ENCODE results near the gene ATAD3C.
A peak's percentile ranks its signal among the peaks of the same experiment; 100 is the strongest.
"Not testable (repeated sequence)": the region's sequence is repeated elsewhere in the genome, so short reads cannot be mapped to it uniquely, and the experiment has no call there.

ATAD3C gene

DNA sequence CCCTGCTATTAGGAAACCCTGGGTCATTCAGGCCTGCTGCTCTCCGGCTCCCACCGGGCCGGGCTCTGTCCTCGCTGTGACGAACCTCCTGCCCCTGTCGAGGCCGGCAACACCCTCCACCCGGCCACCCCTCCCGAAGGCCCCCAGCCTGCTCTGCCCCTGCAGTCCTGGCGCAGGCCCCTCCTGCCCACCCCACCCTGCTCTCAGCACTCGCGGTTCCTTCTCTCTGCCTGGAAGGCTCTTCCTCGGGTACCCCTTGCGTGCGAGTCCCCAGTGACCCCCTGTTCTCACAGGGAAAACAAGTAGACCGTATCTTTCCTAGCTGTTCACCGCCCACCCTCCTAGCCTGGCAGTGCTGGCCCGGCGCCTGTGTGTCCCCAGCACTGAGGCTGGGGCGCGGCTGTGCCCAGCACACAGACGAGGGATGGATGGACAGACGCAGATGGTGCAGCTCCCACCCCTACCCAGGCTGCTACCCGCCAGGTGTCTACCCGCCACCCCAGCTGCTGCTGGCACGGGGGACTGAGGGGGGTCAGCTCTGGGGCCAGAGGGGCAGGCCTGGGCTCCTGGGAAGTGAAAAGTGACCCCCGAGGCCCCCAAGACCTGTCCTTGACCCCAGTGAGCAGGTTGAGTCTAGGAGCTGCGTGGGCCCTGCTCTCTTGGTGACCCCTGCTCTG is 17.1 kb upstream of the ATAD3C start:
- no peak for DNase-seq

DNA sequence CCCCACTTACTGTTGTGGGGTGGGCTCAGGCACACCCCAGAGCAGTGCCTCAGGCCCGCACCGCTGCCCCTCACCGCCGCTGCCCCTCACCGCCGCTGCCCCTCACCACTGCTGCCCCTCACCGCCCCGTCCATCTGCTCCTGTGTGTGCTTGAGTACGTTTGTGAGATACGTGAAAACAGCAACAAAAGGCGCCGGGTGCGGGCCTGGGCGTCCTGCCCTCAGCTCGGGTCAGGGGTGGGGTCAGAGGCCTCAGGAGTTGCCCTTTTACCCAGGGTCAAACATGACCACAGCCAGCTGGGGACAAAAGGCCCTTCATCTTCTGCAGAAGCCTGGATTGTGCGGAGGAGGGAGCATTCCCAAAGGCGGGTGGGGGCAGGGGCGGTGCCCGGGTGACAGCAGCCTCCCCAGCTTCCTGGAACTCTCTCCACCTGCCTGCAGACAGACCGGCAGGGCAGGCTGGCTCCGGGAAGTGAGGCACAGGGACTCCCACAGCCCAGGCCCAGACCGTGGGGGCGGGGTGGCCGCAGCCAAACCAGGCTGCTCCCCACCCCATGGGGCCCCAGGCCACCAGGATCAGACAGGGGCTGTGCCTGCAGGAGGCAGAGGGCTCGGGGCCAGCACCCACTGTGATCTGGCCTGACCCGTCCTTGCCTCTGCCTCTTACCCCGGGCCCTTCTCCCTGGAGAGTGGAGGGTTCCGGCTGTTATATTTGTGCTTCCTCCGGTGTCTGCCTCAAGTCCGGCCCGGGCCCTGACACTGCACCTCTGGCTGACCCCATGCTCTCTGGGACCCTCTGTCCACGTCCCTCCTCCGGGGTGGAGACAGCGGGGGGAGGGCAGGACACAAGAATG is 16.3 kb upstream of the ATAD3C start:
- no peak for DNase-seq

DNA sequence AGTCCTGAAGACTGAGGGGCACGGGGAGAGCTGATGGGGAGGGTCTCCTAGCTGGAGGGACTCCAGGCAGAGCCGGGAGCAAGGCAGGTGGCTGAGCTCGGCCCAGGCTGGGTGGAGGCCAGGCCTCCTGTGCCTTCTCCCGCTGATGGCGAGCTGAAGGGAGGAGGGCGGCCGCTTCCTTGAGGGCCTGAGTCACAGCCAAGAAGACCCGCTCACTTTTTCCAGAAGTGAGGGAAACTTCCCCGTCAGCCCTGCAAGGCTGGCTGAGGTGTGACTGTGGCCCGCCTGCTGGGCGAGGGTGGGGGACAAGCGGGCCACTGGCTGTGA is 15.7 kb upstream of the ATAD3C start:
- no peak for DNase-seq

DNA sequence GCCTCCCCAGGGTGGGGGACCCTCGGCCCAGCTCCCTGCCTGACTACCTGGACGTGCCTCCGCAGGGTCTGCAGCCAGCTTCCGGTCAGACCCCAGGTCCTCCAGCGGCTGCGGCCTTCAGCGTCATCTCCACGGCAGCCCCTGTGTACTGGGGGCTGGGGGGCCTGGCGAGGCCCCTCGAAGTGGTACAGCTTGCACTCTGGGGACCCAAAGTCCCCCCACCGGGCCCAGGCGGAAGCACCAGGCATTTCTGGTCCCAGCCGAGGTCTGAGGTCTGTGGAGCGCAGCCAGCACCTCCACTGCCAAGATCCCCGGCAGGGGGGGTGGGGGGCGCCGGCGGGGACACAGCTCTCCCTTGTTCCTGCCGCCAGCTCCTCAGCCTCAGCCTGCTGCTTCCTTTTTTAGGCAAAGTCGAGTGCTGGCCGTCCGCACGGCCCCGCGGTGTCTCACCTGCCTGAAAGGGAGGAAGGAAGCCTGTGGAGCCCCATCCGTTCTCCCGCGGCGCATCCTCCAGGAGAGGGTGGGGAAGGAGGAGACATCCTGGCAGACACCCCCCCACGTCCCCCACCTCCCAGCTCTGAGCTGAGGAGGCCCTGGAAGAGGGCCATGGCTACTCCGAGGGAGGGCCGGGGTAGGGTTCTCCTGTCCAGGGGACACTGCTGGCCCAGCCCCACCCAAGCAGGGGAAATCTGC is 15.2 kb upstream of the ATAD3C start:
- no peak for DNase-seq

DNA sequence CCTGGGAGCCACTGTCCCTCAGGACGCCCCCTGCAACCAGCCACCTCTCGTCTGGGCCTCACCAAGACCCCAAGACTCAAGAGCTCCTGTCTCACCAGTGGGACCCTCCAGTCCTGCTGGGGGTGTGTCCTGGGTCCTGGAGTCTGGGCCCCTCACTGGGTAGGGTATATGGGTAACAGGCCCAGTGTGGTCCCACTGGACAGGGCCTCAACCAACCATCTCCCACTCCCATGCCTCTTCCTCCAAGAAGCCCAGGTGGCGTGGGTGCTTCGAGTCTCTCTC is 14.7 kb upstream of the ATAD3C start:
- DNase-seq: no peak

DNA sequence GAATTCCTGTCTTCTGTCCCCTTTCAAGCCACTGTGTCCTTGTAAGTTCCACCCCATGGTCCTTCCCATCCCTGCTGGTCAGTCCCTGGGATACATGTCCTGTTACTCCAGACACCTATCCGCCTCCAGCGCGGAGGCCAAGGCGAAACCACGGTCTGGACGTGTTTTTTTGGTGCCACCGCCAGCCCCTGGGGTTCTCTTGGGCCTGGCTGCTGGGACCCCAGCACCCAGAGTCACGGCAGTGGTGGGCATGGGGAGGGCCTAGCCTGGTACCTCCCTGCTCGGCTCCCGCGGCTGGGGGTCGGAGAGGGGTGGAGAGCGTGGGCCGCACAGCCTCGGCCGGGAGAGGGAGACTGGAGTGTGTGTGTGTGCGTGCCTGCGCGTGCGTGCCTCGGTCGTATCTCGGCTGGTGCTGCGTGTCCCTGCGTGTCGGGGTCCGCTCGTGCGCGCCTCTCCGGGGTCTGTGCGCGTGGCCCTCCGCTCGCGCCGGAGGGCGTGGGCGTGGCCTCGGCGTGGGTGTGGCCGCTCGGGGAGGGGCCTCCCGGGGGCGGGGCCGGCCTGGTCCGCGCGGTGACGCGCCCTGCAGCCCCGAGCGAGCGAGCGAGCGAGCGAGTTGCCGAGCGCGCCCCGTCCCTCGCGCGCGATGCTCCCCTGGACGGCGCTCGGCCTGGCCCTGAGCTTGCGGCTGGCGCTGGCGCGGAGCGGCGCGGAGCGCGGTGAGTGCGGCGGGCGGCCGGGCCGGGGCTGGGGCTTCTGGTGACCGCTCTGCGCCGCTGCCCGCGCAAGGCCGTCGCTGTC is 14.2 kb upstream of the ATAD3C start, which contains the start of gene VWA1:
TSS of gene VWA1 (plus strand) at position 585 of the 798 bp plus-strand sequence. CDS start at position 644, 59 bp downstream.
- peak; percentile 52 for DNase-seq

DNA sequence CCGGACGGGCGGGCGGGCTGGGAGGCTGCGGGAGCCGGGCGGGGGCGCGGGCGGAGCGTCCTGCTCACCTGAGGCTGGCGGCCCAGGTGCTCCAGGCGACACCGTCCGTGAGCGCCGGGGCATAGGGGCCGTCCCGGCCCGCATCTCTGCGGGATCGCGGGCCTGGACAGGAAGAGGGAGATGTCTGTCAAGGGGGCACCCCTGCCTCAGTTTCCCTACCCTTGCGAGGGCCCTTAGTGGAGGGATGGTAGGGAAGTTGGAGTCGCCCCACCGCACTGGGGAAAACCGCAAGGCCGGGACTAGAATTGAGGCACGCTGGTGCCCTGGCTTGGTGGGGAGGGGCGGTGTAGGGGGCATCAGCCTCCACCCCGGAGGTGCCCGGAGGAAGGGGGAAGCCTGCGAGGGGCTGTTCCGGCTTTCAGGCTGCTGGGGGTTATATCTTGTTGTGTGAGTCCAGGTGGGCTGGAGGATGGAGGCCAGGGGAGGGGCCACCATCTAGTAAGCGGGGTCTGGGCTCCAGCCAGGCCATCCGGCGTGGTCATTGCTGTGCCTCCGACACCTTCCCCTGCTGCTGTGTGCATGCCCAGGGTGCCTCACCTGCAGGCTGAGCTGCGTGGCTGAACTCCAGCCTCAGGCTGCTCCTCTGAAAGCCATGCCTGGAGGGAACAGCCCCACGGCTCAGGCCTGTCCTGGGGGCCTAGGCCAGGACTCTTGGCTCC is 13.4 kb upstream of the ATAD3C start:
- no peak for DNase-seq

DNA sequence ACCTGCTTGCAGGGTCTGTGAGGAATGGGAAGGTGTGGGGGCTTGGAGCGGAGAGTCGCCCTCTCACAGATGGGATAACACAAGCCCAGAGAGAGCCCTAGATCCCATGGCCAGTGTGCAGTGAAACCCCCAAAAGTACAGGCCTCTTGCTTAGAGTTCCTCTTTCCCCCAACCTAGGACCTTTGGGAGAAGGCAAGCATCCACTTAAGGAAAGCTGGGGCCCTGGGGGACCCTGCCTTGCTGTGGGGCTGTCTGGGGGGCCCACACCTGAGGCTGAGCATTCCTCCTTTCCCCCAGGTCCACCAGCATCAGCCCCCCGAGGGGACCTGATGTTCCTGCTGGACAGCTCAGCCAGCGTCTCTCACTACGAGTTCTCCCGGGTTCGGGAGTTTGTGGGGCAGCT is 12.9 kb upstream of the ATAD3C start:
- DNase-seq: no peak

DNA sequence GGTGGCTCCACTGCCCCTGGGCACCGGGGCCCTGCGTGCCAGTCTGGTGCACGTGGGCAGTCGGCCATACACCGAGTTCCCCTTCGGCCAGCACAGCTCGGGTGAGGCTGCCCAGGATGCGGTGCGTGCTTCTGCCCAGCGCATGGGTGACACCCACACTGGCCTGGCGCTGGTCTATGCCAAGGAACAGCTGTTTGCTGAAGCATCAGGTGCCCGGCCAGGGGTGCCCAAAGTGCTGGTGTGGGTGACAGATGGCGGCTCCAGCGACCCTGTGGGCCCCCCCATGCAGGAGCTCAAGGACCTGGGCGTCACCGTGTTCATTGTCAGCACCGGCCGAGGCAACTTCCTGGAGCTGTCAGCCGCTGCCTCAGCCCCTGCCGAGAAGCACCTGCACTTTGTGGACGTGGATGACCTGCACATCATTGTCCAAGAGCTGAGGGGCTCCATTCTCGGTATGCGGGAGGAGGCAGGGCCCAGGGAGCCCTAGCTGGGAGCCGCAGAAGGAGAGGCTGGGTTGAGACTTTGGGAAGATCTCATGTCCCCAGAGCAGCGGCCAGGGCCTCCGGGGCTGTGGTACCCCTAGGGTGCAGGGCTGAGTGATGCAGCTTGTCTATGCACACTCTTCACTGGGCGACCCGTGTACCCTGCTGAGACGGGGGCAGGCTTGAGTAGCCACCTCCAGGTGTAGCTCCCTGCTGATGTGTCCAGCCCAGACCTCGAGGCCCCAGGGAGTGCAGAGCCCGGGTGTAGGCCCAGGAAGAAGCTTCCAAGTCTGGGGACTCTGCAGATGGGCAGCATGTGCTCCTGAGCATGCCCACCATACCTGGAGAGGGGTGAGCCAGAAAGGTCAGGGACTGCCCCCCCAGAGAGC is 12.2 kb upstream of the ATAD3C start:
- DNase-seq: no peak

DNA sequence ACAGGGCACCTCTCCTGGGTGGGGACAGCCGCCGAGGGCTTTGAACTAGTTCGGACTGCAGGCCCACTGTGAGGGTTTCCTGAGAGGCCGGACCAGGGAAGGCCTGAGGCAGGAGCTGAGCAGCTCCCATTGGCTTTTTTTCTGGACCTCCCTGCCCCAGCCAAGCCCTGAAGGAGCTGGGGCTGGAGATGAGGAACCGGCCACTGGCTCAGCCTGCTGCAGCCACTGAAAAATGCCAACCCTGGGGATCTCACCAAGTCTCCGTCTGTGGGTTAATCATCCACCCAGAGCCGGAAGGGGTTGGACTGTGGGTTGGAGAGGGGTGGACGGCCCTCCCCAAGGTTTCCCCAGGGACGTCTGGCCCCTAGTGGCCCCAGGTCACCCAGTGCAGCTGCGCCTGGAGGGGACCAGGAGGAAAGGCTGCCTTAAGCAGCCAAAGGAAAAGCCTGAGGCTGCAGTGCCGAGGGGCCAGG is 11.5 kb upstream of the ATAD3C start:
- DNase-seq: no peak

DNA sequence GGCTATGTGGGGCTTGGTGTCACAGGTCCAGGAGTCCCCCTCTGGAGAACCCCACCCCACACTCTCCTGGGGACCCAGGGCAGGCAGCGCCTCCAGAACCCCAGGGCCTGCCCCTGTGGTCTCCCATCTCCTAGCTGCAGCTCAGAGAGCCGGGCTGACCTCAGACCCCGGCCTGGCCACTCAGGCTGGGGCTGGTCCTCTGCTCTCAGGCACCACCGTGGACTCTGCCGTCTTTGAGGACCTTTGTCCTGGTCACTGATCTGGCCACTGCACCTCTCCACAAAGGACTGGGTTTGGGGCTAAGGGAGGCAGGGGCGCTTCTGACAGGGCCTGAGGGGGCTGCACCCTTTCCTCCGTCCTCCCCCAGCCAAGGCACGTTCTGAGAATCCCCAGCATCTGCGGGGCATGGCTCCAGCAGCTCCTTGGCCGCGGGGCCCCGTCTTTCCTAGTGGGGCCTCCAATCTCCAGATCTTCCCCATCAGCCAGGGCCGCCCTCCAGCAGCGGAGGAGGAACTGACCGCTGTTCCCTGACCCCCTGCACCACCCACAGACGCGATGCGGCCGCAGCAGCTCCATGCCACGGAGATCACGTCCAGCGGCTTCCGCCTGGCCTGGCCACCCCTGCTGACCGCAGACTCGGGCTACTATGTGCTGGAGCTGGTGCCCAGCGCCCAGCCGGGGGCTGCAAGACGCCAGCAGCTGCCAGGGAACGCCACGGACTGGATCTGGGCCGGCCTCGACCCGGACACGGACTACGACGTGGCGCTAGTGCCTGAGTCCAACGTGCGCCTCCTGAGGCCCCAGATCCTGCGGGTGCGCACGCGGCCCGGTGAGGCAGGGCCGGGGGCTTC is 10.7 kb upstream of the ATAD3C start:
- no peak for DNase-seq

DNA sequence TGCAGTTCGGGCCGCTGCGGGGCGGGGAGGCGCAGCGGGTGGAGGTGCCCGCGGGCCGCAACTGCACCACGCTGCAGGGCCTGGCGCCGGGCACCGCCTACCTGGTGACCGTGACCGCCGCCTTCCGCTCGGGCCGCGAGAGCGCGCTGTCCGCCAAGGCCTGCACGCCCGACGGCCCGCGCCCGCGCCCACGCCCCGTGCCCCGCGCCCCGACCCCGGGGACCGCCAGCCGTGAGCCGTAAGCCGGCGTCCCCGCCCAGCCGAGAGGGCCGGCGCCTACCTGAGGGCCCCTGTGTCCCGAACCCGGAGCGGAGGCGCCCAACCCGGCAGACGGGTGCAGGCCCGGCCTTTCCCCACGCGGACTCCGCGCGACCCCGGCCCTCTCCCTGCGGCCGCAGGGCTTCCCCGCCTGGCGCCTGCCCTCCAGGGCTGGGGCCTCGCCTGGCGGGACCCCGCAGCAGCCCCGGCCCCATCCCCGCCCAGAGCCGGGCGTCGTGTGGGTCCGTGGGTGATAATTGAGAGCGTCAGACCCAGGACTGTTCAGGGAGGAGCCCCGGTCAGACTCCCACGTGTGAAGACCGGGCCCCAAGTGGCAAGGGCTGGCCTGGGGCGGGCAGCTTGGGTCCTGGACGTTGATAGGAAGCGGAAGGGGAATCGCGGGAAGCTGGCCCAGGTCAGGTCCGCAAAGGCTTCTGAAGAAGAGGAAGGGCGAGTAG is 9.8 kb upstream of the ATAD3C start:
- no peak for DNase-seq

DNA sequence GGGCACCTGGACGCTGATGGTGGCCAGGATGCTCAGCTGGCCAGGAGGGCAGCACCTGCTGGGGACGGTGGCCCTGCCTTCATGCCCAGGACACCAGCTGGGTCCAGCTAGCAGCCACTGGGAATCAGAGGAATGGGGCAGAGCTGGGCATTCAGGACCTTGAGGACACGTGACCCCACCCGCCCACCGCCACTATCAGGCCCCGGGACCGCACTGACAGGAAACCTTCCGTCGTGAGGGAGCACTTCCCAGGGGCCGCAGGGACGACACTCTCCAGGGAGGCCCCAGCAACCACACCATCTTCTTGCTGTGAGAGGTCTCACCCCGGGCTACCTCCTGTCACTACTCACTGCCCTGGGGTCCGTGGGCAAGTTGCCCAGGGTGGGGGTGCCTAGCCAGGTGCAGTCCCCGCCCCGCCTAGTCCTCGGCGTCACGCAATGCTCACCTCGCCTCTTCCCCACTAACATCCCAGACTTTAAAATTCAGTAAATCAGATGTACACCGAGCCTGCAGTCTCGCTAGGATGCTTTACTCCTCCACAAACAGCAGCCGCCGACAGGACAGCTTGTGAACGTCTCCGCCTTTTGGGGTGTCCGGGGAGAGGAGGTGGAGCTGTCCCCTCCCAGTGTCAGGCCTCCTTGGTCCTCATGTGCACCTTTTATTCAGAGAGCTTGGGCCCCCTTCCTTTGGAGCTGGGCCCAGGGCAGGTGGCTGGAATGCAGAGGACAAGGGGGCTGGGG is 9.1 kb upstream of the ATAD3C start:
- no peak for DNase-seq

DNA sequence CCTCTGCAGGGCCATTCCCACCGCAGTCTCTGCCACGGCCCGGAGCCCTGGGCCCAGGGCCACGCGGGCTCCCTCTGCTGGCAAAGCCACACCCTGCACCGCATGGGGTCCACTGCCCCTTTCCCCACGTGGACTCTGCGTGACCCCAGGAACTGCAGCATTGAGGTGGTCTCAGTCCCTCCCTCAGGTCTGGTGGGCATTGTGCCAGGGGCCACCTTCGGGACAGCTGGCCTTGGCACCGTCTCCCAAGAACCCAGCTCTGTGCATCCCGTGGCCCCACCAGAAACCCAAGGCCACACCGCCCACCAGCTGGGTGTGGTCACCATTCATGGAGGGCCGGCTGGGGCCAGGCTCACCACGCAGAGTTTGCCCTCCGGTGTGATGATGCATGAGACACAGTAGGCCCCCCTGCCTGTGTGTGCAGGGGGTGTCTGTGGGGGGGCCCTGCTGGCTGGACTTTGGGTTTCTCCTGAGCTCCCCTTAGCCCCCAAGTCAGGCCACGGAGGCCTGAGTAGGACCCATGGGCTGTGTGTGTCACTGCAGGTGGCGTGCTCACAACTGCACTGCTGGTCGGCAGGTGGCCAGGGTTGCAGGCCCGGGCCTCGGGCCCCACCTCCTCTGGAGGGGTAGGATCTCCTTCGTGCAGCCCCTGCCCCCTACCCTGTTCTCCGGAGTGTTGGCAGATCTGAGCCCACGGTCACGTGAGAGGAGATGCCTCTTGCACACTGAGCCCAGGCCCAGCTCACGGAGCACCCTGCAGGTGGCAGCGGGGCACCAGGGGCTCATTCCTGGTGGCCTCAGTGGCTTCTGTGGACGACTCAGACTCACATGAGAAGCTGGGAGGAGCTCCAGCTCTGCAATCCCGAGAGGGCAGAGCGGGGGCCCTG is 8.2 kb upstream of the ATAD3C start:
- DNase-seq: no peak

DNA sequence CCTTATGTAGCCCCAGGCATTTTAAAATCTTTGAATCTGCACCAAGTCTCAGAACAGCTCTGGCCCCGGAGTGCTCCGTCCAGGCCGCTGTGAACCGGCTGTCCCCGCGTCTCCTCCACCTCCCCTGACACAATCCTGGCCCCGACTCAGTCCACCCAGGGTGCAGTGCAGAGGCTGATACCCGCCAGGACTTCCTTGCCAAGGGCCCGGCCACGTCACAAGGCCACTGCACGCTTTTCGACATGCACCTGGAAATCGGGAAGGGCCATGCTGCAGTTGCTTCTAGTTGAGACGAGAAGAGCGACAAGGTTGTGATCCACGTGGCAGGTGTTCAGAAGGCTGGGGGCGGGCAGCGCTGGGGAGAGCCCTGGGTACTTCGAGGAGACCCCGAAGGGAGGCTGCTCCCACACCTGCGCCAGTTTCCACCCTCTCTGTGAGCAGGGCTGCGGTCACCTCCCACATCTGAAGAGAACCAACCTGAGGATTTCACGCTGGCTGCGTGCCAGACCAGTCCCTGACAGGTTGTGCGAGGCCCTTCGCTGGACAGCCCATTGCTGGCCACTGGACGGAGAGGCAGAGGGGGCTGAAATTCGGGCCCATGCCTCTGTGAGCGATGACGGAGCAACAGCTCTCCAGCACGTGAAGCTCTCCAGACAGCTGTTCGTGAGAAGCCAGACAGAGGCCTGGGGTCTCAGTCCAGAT is 7.3 kb upstream of the ATAD3C start:
- no peak for DNase-seq

DNA sequence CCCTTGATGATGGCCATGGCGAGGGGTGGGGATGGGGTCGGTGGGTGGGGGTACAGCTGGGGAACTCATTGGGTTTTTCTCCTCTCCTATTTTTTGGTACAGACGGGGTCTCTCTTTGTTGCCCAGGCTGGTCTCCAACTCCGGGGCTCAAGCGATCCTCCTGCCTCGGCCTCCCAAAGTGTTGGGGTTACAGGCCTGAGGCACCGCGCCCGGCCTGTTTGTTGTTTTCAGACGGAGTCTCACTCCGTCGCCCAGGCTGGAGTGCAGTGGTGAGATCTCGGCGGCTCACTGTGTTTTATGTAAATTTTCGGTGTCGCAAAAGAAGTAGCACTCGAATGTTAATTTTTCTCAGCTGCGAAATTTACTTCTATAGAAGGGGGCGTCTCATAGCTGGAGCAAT is 2.9 kb upstream of the ATAD3C start:
- not testable (repeated sequence) for DNase-seq

DNA sequence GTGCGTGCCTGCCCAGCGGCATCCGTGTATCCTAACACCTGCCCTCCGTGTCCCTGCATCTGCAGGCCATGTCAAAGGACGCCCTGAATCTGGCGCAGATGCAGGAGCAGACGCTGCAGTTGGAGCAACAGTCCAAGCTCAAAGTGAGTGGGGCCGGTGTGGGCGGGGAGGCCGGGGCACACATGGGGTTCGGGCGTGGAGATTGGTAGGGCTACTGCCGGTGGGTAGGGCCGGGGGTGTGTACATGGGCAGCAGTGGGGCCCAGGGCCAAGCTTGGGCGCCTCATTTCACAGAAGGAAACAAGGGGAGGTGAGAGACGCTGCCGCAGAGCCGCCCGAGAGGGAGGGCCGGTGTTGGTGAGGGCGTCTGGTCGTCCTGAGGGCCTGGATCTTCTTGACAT is 1.1 kb downstream of the ATAD3C start:
- not testable (repeated sequence) for DNase-seq
